Astrocyte (in vitro differentiated cells and primary cell): ENCODE measurements around the gene MAGEB6B. TPM values are rescaled to one million over a fixed set of nuclear protein-coding genes. Genes with fewer than 3 reads are reported as not detected.
"Not testable (repeated sequence)": the region's sequence is repeated elsewhere in the genome, so short reads cannot be mapped to it uniquely, and the experiment has no call there.

Experiments
- DNase-seq: peaks from one replicate; pipeline ENCODE4 v3.0.0-alpha.2; 2010; ENCODE audit warnings: low read depth
- FAIRE-seq: peaks from 2 replicates; lab custom pipeline; 2011; peaks lifted over from hg19 to GRCh38; lab: Jason Lieb, UNC
- H2AFZ ChIP-seq: 2 replicates; pipeline ENCODE4 v1.6.0; 2012; ENCODE audit warnings: low read depth, low read length, inconsistent platforms
- H3K27ac ChIP-seq: 2 replicates; pipeline ENCODE4 v1.5.1; 2011; ENCODE audit warnings: low read depth, low read length, inconsistent platforms
- H3K27me3 ChIP-seq: 2 replicates; pipeline ENCODE4 v1.6.0; 2011; ENCODE audit warnings: low read length, inconsistent platforms; ENCODE audit not compliant: insufficient read depth
- H3K36me3 ChIP-seq: 2 replicates; pipeline ENCODE4 v1.5.1; 2011; ENCODE audit warnings: low read length, inconsistent platforms; ENCODE audit not compliant: insufficient read depth
- H3K4me1 ChIP-seq: 2 replicates; pipeline ENCODE4 v1.5.1; 2011; ENCODE audit warnings: low read length, inconsistent platforms; ENCODE audit not compliant: insufficient read depth
- H3K4me2 ChIP-seq: 2 replicates; pipeline ENCODE4 v1.6.0; 2012; ENCODE audit warnings: low read length, inconsistent platforms
- H3K4me3 ChIP-seq: 2 replicates; pipeline ENCODE4 v1.5.1; 2011; ENCODE audit warnings: low read depth, mild to moderate bottlenecking, low read length, inconsistent platforms; ENCODE audit not compliant: insufficient read depth
- H3K79me2 ChIP-seq: 2 replicates; pipeline ENCODE4 v1.6.0; 2012; ENCODE audit warnings: mild to moderate bottlenecking, low read length, inconsistent platforms; ENCODE audit not compliant: insufficient read depth
- H3K9ac ChIP-seq: 2 replicates; pipeline ENCODE4 v1.6.0; 2012; ENCODE audit warnings: mild to moderate bottlenecking, low read length, inconsistent platforms
- H3K9me3 ChIP-seq: 2 replicates; pipeline ENCODE4 v1.5.1; 2012; ENCODE audit warnings: low read depth, mild to moderate bottlenecking, low read length, inconsistent platforms; ENCODE audit not compliant: insufficient read depth
- H4K20me1 ChIP-seq: 2 replicates; pipeline ENCODE4 v1.6.0; 2012; ENCODE audit warnings: low read length, inconsistent platforms; ENCODE audit not compliant: insufficient read depth
- H3K27ac Mint-ChIP-seq: one replicate; pipeline ENCODE4 v1.8.0; 2021; ENCODE audit warnings: mild to moderate bottlenecking, mixed read lengths; ENCODE audit not compliant: unreplicated experiment
- H3K27me3 Mint-ChIP-seq: one replicate; pipeline ENCODE4 v1.8.0; 2021; ENCODE audit warnings: low read depth, mixed read lengths; ENCODE audit not compliant: unreplicated experiment
- H3K36me3 Mint-ChIP-seq: one replicate; pipeline ENCODE4 v1.8.0; 2021; ENCODE audit warnings: low read depth, mixed read lengths; ENCODE audit not compliant: unreplicated experiment
- H3K4me1 Mint-ChIP-seq: one replicate; pipeline ENCODE4 v1.8.0; 2021; ENCODE audit warnings: low read depth, mixed read lengths; ENCODE audit not compliant: unreplicated experiment
- H3K4me3 Mint-ChIP-seq: one replicate; pipeline ENCODE4 v1.8.0; 2021; ENCODE audit warnings: mild to moderate bottlenecking, moderate library complexity, mixed read lengths; ENCODE audit not compliant: unreplicated experiment
- H3K9me3 Mint-ChIP-seq: one replicate; pipeline ENCODE4 v1.8.0; 2021; ENCODE audit warnings: mild to moderate bottlenecking, mixed read lengths; ENCODE audit not compliant: unreplicated experiment
- CTCF ChIP-seq: IDR thresholded peaks from 2 replicates; pipeline ENCODE4 v1.5.1; 2011; ENCODE audit warnings: low read depth, mild to moderate bottlenecking, inconsistent platforms, low read length, moderate library complexity; ENCODE audit not compliant: insufficient read depth
- EZH2 ChIP-seq: IDR thresholded peaks from 2 replicates; pipeline ENCODE4 v1.6.1; 2012; ENCODE audit warnings: mild to moderate bottlenecking, low read length, inconsistent platforms; ENCODE audit not compliant: insufficient read depth
- total RNA-seq: library from RNA; stranded (reverse); gene quantifications from 2 replicates; pipeline ENCODE4 v1.2.1, GENCODE V29; 2021

MAGEB6B gene
- total RNA-seq, 1 donor from 2014 or later, result not detected

- FAIRE-seq, result no peak
- no peaks in the 10 kb centered on the region for H3K36me3 ChIP-seq
- H3K4me3 Mint-ChIP-seq, result no peak within 1 kb of the TSS
- H3K27me3 Mint-ChIP-seq, result peaks cover 3% of the 10 kb centered on the region
- no peak within 1 kb of the TSS for H3K27ac ChIP-seq
- no peaks in the 10 kb centered on the region for H4K20me1 ChIP-seq
- peaks cover 2% of the 10 kb centered on the region for H3K9me3 Mint-ChIP-seq
- H3K9ac ChIP-seq, result no peak within 1 kb of the TSS
- no peak within 1 kb of the TSS for H3K4me2 ChIP-seq
- H3K27me3 ChIP-seq, result no peaks in the 10 kb centered on the region
- H2AFZ ChIP-seq, result no peak within 1 kb of the TSS
- DNase-seq, result no peak
- no peaks in the 10 kb centered on the region for H3K4me1 Mint-ChIP-seq
- no peak within 1 kb of the TSS for H3K4me3 ChIP-seq
- TF ChIP-seq CTCF, result no peak
- no peak for TF ChIP-seq EZH2
- no peaks in the 10 kb centered on the region for H3K79me2 ChIP-seq
- no peaks in the 10 kb centered on the region for H3K36me3 Mint-ChIP-seq
- H3K27ac Mint-ChIP-seq, result no peak within 1 kb of the TSS
- H3K4me1 ChIP-seq, result no peaks in the 10 kb centered on the region
- H3K9me3 ChIP-seq, result no peaks in the 10 kb centered on the region
These were observed 31.8 kb downstream of the MAGEB6B start, which contains the start of gene MAGEB6 for GRCh38 chrX:26192204-26192603. MAGEB6 (plus strand) TSS chrX:26192440; CDS start chrX:26193847, 1,407 bp downstream.

GRCh38 chrX:26203561-26203960, 43.2 kb downstream of the MAGEB6B start:
- H3K9me3 Mint-ChIP-seq, result no peaks in the 10 kb centered on the region
- no peak overlapping the region for H3K4me3 ChIP-seq
- H3K36me3 Mint-ChIP-seq, result no peaks in the 10 kb centered on the region
- H3K79me2 ChIP-seq, result no peaks in the 10 kb centered on the region
- H3K9me3 ChIP-seq, result no peaks in the 10 kb centered on the region
- no peak for TF ChIP-seq EZH2
- TF ChIP-seq CTCF, result no peak
- no peak for FAIRE-seq
- no peak overlapping the region for H3K4me2 ChIP-seq
- H4K20me1 ChIP-seq, result no peaks in the 10 kb centered on the region
- no peak overlapping the region for H3K4me3 Mint-ChIP-seq
- no peaks in the 10 kb centered on the region for H3K27me3 ChIP-seq
- H3K27me3 Mint-ChIP-seq, result no peaks in the 10 kb centered on the region
- no peak for DNase-seq
- H3K9ac ChIP-seq, result no peak overlapping the region
- no peak overlapping the region for H2AFZ ChIP-seq
- H3K4me1 ChIP-seq, result no peaks in the 10 kb centered on the region
- H3K36me3 ChIP-seq, result no peaks in the 10 kb centered on the region
- no peak overlapping the region for H3K27ac ChIP-seq
- no peak overlapping the region for H3K27ac Mint-ChIP-seq
- H3K4me1 Mint-ChIP-seq, result no peaks in the 10 kb centered on the region

- not testable (repeated sequence) for H3K27me3 ChIP-seq, H3K27ac Mint-ChIP-seq, H3K36me3 ChIP-seq, H3K36me3 Mint-ChIP-seq, H4K20me1 ChIP-seq, H3K9me3 Mint-ChIP-seq, DNase-seq, H3K27me3 Mint-ChIP-seq, H2AFZ ChIP-seq, H3K4me2 ChIP-seq, H3K4me3 ChIP-seq, H3K79me2 ChIP-seq, H3K4me3 Mint-ChIP-seq, H3K27ac ChIP-seq, FAIRE-seq, H3K4me1 ChIP-seq, H3K9me3 ChIP-seq, H3K9ac ChIP-seq, H3K4me1 Mint-ChIP-seq
These were observed 44.3 kb downstream of the MAGEB6B start for GRCh38 chrX:26204717-26205116.
